GM23248 (cell line): ENCODE results near the gene ESYT3.

Experiments used
- EZH2 ChIP-seq: fragments of 200-600 bp; sonication (generic); IDR thresholded peaks from 2 replicates; pipeline ENCODE4 v1.6.1; 2018; ENCODE audit warnings: antibody characterized with exemption, mild to moderate bottlenecking; ENCODE audit not compliant: insufficient read depth, poor library complexity, severe bottlenecking
- EZH2phosphoT487 ChIP-seq: fragments of 200-600 bp; sonication (generic); IDR thresholded peaks from 2 replicates; pipeline ENCODE4 v1.6.1; 2018; ENCODE audit warnings: antibody characterized with exemption, moderate library complexity, mild to moderate bottlenecking, low read depth; ENCODE audit not compliant: insufficient read depth

DNA sequence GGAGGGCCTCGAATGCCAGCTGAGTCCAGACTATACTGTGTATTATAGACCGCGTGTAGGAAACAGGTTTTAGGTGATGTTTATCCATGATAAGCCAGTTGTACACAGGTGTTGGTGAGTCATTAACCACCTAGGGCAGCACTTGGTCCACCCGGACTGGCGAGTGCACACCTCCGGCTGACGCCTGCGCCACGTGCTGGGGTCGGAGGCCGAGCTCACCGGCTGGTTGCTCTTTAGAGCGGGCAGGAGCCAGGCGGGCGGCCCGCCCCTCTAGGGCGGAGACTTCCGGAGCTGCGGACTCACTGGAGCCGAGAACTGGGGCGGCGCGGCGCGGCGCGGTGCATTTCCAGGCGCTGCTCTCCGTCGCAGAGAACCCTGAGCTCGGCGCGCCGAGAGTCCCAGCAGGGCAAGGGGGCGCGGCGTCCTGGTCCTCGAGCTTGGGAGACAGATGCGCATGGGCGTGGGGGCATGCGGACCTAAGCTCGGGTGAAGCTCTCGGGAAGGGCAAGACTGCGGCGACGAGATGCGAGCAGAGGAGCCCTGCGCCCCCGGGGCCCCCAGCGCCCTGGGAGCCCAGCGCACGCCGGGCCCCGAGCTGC is at the start of gene ESYT3:
- TF ChIP-seq EZH2 (no peak), EZH2phosphoT487 (no peak)
